GM20000 (cell line): ENCODE results near the gene ATP6V1G2.
A peak's percentile ranks its signal among the peaks of the same experiment; 100 is the strongest.

Experiments used
- DNase-seq: peaks from one replicate; pipeline ENCODE4 v3.0.0; 2012; ENCODE audit warnings: low spot score
- CTCF ChIP-seq: IDR thresholded peaks from 2 replicates; pipeline ENCODE4 v1.5.1; 2012; ENCODE audit warnings: mild to moderate bottlenecking, control low read depth; ENCODE audit errors: extremely low read depth, missing control alignments

ATP6V1G2 gene

GRCh38 chr6:31543639-31544038, 2.8 kb downstream of the ATP6V1G2 start:
- DNase-seq, result no peak
- no peak for TF ChIP-seq CTCF

- DNase-seq, result peak; percentile 94
- TF ChIP-seq CTCF, result no peak
Observed at GRCh38 chr6:31541658-31542521, 4.5 kb downstream of the ATP6V1G2 start, which contains the start of gene DDX39B. TSS of gene DDX39B (minus strand) at chr6:31542003. CDS start at chr6:31540532, 1,471 bp downstream.

- peak; percentile 63 for DNase-seq
- TF ChIP-seq CTCF, result no peak
Observed at GRCh38 chr6:31541059-31541657, 5.2 kb downstream of the ATP6V1G2 start.

GRCh38 chr6:31540640-31541039, 5.8 kb downstream of the ATP6V1G2 start:
- no peak for TF ChIP-seq CTCF
- no peak for DNase-seq

- no peak for DNase-seq
- no peak for TF ChIP-seq CTCF
Observed at GRCh38 chr6:31538805-31539400, 7.5 kb downstream of the ATP6V1G2 start.

- TF ChIP-seq CTCF, result no peak
- no peak for DNase-seq
Observed at GRCh38 chr6:31535538-31536324, 10.7 kb downstream of the ATP6V1G2 start.
